ENCODE data around the gene PXK. TPM values are rescaled to one million over a fixed set of nuclear protein-coding genes. Genes with fewer than 3 reads are reported as not detected.
A peak's percentile ranks its signal among the peaks of the same experiment; 100 is the strongest.

PXK gene
- total RNA-seq, 1 donor from 2014 or later = 12.4 TPM

DNA sequence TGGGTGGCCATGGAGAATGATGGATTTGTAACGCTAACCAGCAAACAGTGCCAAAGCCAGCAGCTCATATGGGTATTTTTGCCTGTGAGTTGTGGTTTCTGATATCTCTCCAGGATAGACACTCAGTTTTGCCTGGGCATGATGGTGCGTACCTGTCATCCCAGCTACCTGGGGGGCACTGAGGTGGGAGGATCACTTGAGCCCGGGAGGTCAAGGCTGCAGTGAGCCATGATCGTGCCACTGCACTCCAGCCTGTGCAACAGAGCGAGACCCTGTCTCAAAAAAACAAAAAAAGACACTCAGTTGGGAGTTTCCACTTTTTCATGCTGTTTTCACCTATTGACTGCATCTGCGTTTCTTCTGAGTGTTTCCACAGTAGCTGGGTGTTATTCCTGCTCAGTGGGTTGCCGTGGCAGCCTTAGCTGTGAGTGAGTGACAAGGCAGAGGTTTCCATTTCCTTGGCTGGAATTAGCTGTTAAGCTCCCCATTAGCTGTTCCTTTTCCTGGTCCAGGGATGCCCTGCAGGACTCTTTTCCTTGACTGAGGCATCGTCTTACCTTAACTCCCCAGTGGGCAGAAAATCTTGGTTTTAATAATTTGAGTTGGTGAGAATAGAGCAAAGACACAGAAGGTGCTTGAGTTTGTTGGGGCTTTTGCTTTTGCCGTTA, 40.9 kb upstream of the PXK start:
- Mint-ChIP-seq H3K9me3 (no peaks in the 10 kb centered on the region), H3K27ac (no peak overlapping the region), H3K36me3 (peaks cover 17% of the 10 kb centered on the region), H3K4me3 (no peak overlapping the region), H3K27me3 (no peaks in the 10 kb centered on the region), H3K4me1 (ENCODE audit: unreplicated experiment) (no peaks in the 10 kb centered on the region)
- no peak for DNase-seq (ENCODE audit: extremely low spot score, unreplicated experiment)
- TF ChIP-seq, protein P1, sequence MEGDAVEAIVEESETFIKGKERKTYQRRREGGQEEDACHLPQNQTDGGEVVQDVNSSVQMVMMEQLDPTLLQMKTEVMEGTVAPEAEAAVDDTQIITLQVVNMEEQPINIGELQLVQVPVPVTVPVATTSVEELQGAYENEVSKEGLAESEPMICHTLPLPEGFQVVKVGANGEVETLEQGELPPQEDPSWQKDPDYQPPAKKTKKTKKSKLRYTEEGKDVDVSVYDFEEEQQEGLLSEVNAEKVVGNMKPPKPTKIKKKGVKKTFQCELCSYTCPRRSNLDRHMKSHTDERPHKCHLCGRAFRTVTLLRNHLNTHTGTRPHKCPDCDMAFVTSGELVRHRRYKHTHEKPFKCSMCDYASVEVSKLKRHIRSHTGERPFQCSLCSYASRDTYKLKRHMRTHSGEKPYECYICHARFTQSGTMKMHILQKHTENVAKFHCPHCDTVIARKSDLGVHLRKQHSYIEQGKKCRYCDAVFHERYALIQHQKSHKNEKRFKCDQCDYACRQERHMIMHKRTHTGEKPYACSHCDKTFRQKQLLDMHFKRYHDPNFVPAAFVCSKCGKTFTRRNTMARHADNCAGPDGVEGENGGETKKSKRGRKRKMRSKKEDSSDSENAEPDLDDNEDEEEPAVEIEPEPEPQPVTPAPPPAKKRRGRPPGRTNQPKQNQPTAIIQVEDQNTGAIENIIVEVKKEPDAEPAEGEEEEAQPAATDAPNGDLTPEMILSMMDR (conservative IDR thresholded peaks at IDR 0.05) = no peak

DNA sequence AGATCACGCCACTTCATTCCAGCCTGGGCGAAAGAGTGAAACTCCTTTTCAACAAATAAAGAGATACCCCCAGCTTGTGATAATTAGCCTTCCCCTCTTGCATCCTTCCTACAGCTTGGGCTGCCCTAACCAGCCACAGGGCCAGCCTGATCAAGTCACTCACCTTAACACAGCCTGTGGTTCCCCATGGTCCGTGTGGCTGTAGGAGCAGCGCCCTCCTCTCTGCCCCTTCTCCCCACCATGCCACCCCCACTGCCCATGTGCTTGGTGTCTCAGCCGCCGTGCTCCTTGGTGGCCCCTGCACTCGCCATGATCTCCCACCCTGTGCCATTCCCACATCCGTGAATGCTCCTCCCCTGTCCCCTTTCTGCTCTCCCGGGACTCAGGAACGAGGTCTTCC, 39.8 kb upstream of the PXK start:
- H3K27me3 Mint-ChIP-seq = no peaks in the 10 kb centered on the region
- no peak overlapping the region for H3K27ac Mint-ChIP-seq
- H3K4me1 Mint-ChIP-seq (ENCODE audit: unreplicated experiment) = no peaks in the 10 kb centered on the region
- no peak overlapping the region for H3K4me3 Mint-ChIP-seq
- TF ChIP-seq, protein P1 (conservative IDR thresholded peaks at IDR 0.05) = no peak
- DNase-seq (ENCODE audit: extremely low spot score, unreplicated experiment) = no peak
- H3K36me3 Mint-ChIP-seq = peaks cover 15% of the 10 kb centered on the region
- H3K9me3 Mint-ChIP-seq = no peaks in the 10 kb centered on the region

DNA sequence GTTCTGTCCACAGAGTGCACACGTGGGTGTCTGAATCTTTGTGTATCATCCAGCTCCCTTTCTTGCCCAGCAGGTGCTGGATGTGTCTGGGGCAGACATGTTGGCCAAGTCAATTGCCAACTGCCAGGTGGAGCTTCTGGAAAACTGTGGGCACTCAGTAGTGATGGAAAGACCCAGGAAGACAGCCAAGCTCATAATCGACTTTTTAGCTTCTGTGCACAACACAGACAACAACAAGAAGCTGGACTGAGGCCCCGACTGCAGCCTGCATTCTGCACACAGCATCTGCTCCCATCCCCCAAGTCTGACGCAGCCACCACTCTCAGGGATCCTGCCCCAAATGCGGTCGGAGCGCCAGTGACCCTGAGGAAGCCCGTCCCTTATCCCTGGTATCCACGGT, 39.2 kb upstream of the PXK start:
- Mint-ChIP-seq H3K9me3 (no peaks in the 10 kb centered on the region), H3K27ac (no peak overlapping the region), H3K36me3 (peaks cover 8% of the 10 kb centered on the region), H3K27me3 (no peaks in the 10 kb centered on the region), H3K4me3 (no peak overlapping the region), H3K4me1 (ENCODE audit: unreplicated experiment) (no peaks in the 10 kb centered on the region)
- TF ChIP-seq, protein P1 (conservative IDR thresholded peaks at IDR 0.05) = no peak
- no peak for DNase-seq (ENCODE audit: extremely low spot score, unreplicated experiment)

DNA sequence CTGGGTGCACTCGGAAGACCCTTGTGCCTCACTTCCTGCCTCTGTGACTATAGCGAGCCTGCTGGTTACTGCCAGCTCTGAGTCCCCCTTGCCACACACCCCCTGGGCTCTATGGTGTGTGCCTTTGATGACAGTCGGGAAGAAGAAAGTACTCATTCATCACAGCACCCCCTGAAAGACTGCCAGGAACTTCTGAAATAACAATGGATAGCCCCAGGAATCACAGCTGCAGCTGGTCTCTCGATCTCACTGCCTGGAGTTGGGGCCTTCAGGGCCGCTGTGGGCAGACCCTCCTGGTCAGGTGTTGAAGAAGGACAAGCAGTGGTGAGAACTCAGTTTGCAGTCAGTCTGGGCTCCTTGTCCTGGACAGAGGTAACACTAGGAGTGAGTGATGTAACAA, 36.4 kb upstream of the PXK start:
- peak overlapping the region; percentile 53 for H3K27ac Mint-ChIP-seq
- no peak overlapping the region for H3K4me3 Mint-ChIP-seq
- TF ChIP-seq, protein P1 (conservative IDR thresholded peaks at IDR 0.05) = no peak
- H3K27me3 Mint-ChIP-seq = peaks cover 5% of the 10 kb centered on the region
- H3K36me3 Mint-ChIP-seq = peaks cover 8% of the 10 kb centered on the region
- no peak for DNase-seq (ENCODE audit: extremely low spot score, unreplicated experiment)
- H3K4me1 Mint-ChIP-seq (ENCODE audit: unreplicated experiment) = no peaks in the 10 kb centered on the region
- H3K9me3 Mint-ChIP-seq = no peaks in the 10 kb centered on the region

DNA sequence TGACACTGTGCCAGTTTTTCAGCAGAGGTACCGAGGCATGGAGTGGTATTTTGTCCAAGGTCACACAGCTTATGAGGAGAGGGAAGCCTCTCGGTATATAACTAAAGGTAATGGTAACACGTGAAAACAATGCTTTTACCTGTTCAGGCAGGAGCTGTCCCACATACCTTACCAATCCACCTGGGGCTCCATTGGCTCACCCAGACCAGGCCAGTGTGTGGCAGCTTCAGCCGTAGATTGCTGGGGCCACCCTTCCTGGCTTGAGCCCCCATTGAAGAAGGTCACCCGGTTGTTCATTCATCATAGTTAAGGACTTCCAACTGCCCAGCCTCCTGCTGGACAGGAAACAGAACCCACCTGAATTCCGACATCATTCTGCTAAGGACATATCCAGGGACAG, 35.8 kb upstream of the PXK start:
- H3K4me1 Mint-ChIP-seq (ENCODE audit: unreplicated experiment) = no peaks in the 10 kb centered on the region
- H3K27me3 Mint-ChIP-seq = peaks cover 11% of the 10 kb centered on the region
- TF ChIP-seq, protein P1 (conservative IDR thresholded peaks at IDR 0.05) = no peak
- no peak overlapping the region for H3K4me3 Mint-ChIP-seq
- no peak overlapping the region for H3K27ac Mint-ChIP-seq
- DNase-seq (ENCODE audit: extremely low spot score, unreplicated experiment) = no peak
- no peaks in the 10 kb centered on the region for H3K9me3 Mint-ChIP-seq
- H3K36me3 Mint-ChIP-seq = peaks cover 4% of the 10 kb centered on the region

Measured in type B pancreatic cell (in vitro differentiated cells).